Measurements from ENCODE around the gene GCNT4. TPM values are rescaled to one million over a fixed set of nuclear protein-coding genes. Genes with fewer than 3 reads are reported as not detected.

GCNT4 gene
- polyA plus RNA-seq, 1 experiment, result 3.7 TPM

DNA sequence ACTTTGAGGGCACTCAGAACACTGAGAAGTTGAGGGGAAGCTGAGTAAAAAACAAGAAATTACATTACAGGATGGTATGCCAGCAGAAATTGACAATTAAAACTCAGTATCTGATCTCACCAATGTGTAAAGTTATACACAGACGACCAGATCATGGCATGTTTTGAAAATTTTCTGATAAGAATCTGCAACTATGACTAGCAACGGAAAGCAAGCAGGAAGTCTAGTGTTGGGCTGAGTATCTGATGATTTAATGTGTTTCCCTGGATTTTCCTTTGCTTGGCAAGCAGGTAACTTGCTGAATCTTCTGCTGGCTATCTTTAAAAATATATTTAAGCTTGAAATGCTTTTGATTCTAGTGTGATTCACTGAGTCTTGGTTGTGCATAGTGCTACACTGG lies 5.2 kb upstream of the GCNT4 start:
- TF ChIP-seq, protein P1, sequence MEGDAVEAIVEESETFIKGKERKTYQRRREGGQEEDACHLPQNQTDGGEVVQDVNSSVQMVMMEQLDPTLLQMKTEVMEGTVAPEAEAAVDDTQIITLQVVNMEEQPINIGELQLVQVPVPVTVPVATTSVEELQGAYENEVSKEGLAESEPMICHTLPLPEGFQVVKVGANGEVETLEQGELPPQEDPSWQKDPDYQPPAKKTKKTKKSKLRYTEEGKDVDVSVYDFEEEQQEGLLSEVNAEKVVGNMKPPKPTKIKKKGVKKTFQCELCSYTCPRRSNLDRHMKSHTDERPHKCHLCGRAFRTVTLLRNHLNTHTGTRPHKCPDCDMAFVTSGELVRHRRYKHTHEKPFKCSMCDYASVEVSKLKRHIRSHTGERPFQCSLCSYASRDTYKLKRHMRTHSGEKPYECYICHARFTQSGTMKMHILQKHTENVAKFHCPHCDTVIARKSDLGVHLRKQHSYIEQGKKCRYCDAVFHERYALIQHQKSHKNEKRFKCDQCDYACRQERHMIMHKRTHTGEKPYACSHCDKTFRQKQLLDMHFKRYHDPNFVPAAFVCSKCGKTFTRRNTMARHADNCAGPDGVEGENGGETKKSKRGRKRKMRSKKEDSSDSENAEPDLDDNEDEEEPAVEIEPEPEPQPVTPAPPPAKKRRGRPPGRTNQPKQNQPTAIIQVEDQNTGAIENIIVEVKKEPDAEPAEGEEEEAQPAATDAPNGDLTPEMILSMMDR (IDR thresholded peaks at IDR 0.05; ENCODE audit: insufficient read depth, low read depth, low read length), result no peak

DNA sequence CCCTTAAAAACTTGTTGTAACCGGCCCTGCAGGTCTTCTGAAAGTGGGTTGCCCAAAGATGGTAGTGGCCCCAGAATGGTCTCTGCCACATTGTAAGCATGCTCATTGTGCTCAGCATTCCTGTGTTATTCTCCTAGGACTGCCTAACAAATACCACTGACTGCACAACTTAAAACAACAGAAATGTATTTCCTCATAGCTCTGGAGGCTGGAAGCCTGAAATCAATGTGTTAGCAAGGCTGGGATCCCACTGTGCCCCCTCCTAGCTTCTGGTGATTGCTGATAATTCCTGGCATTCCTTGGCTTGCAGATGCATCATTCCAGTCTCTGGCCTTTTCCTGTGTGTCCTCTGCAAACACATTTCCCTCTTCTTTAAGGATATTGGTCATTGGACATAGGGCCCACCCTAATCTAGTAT lies 3.4 kb upstream of the GCNT4 start:
- CTCF ChIA-PET, result interaction anchor here (0.9 to 1.3 kb wide), 2 partner anchors 9 to 138 kb away, joined by 3 read pairs; no protein-coding TSS in a partner anchor

More for the DNA sequence above, 5.2 kb upstream of the GCNT4 start:
- CTCF ChIA-PET, result no interaction called here
- H3K4me3 ChIP-seq (ENCODE audit: low read depth, low read length), result no peak overlapping the region
- POLR2A ChIA-PET, result no interaction called here
- DNase-seq (ENCODE audit: low read depth), result no peak
- no peaks in the 10 kb centered on the region for H3K27me3 ChIP-seq (ENCODE audit: control insufficient read depth, insufficient read depth, low read length)
- H3K36me3 ChIP-seq (ENCODE audit: control insufficient read depth, insufficient read depth, low read length), result no peaks in the 10 kb centered on the region

DNA sequence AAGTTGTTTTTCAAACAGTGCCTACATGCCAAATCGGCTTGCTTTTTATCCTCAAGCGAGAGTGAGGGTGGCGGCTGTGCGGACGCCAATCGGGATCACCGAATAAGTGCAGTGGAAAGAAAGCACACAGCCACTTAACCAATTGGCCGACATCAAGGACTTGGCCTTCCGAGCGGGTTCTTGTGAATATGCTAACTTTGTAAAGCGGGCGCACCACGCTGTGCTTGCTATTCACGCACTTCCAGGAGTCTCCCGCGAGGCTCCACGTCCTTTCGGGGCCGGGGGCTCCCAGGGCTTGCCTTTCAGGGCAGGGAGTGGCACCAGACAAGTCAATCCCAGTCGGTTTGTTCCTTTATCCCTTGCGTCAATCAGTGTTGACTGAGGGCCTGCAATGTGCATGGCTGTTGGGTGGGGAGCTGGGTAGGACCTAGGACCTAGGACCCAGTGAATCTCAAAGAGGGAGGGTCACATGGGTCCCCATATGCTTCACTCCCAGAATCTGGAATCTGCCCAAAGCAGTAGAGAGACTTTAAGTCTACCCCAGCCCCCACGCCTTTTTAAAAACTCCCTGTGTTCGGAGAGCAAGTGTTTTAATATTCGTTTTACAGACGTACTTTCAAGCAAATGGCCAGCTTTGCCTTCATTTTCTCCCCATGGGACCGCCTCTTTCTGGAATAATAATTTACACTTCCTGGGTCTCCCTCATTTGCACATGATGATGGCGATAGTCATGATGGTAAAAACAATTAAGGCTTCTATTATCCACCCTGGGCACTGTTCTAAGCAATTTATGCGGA lies 2.0 kb upstream of the GCNT4 start:
- ChIA-PET CTCF (interaction anchor here (0.6 to 2.1 kb wide), 8 partner anchors 17 to 283 kb away, joined by 3 to 5 read pairs (median 3); partner anchors contain the start of gene HMGCR), POLR2A (interaction anchor here (0.5 to 0.6 kb wide), 2 partner anchors 16 to 181 kb away, joined by 3 to 6 read pairs; no protein-coding TSS in a partner anchor)
- TF ChIP-seq, protein P1 (IDR thresholded peaks at IDR 0.05; ENCODE audit: insufficient read depth, low read depth, low read length), result no peak
- Histone ChIP-seq H3K36me3 (ENCODE audit: control insufficient read depth, insufficient read depth, low read length) (no peaks in the 10 kb centered on the region), H3K27me3 (ENCODE audit: control insufficient read depth, insufficient read depth, low read length) (no peaks in the 10 kb centered on the region), H3K4me3 (ENCODE audit: low read depth, low read length) (peak overlapping the region; percentile 70)
- DNase-seq (ENCODE audit: low read depth), result no peak

More for the DNA sequence above, 3.4 kb upstream of the GCNT4 start:
- Histone ChIP-seq H3K36me3 (ENCODE audit: control insufficient read depth, insufficient read depth, low read length) (no peaks in the 10 kb centered on the region), H3K27me3 (ENCODE audit: control insufficient read depth, insufficient read depth, low read length) (no peaks in the 10 kb centered on the region), H3K4me3 (ENCODE audit: low read depth, low read length) (no peak overlapping the region)
- TF ChIP-seq, protein P1 (IDR thresholded peaks at IDR 0.05; ENCODE audit: insufficient read depth, low read depth, low read length), result no peak
- peak; percentile 65 for DNase-seq (ENCODE audit: low read depth)
- POLR2A ChIA-PET, result no interaction called here

- H3K36me3 ChIP-seq (ENCODE audit: control insufficient read depth, insufficient read depth, low read length), result no peaks in the 10 kb centered on the region
- CTCF ChIA-PET, result interaction anchor here (0.6 to 2.1 kb wide), 8 partner anchors 16 to 283 kb away, joined by 3 to 5 read pairs (median 3); partner anchors contain the start of gene HMGCR
- peak overlapping the region; percentile 70 for H3K4me3 ChIP-seq (ENCODE audit: low read depth, low read length)
- TF ChIP-seq, protein P1 (IDR thresholded peaks at IDR 0.05; ENCODE audit: insufficient read depth, low read depth, low read length), result 0 out of 2 replicates have a peak, but pooled peaks have one; percentile 19
- POLR2A ChIA-PET, result interaction anchor here (0.5 to 0.7 kb wide), 3 partner anchors 16 to 182 kb away, joined by 3 to 6 read pairs (median 3); no protein-coding TSS in a partner anchor
- H3K27me3 ChIP-seq (ENCODE audit: control insufficient read depth, insufficient read depth, low read length), result no peaks in the 10 kb centered on the region
- DNase-seq (ENCODE audit: low read depth), result no peak
Measured at GRCh38 chr5:75053304-75054133, 1.2 kb upstream of the GCNT4 start.

DNA sequence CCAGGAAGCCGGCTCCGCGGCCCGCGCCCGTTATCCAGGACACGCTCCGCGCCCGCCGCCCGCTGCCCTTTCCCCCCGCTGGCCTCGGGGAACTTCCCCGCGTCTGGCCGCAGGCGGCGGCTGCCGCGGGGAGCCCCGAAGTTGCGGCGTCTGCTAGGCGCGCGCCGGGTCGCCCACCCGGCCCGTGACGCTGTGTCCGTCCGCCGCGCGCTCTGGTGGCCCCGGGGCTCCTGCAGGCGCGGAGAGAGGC lies 621 bp upstream of the GCNT4 start:
- TF ChIP-seq, protein P1 (IDR thresholded peaks at IDR 0.05; ENCODE audit: insufficient read depth, low read depth, low read length), result no peak
- H3K4me3 ChIP-seq (ENCODE audit: low read depth, low read length), result peak overlapping the region; percentile 70
- POLR2A ChIA-PET, result no interaction called here
- CTCF ChIA-PET, result interaction anchor here (0.6 to 1.4 kb wide), 2 partner anchors 118 to 146 kb away, joined by 3 to 5 read pairs; no protein-coding TSS in a partner anchor
- DNase-seq (ENCODE audit: low read depth), result no peak
- no peaks in the 10 kb centered on the region for H3K36me3 ChIP-seq (ENCODE audit: control insufficient read depth, insufficient read depth, low read length)
- no peaks in the 10 kb centered on the region for H3K27me3 ChIP-seq (ENCODE audit: control insufficient read depth, insufficient read depth, low read length)
